HG03045 (cell line): ENCODE results near the gene RTL10.
"Not testable (repeated sequence)": the region's sequence is repeated elsewhere in the genome, so short reads cannot be mapped to it uniquely, and the experiment has no call there.

Experiments
- ATAC-seq: cut with Tn5 transposase; IDR thresholded peaks from one replicate; pipeline ENCODE4 v1.9.1; 2021; ENCODE audit warnings: mild to moderate bottlenecking, moderate library complexity; ENCODE audit not compliant: unreplicated experiment

Gene RTL10

GRCh38 chr22:19889951-19890350 lies 35.3 kb upstream of the RTL10 start:
- ATAC-seq, result no peak

- no peak for ATAC-seq
Observed at GRCh38 chr22:19888131-19888746, 33.6 kb upstream of the RTL10 start.

- ATAC-seq, result no peak
Observed at GRCh38 chr22:19887256-19887985, 32.7 kb upstream of the RTL10 start.

GRCh38 chr22:19886605-19887255 lies 32.1 kb upstream of the RTL10 start:
- ATAC-seq, result no peak

GRCh38 chr22:19885841-19886592 lies 31.3 kb upstream of the RTL10 start:
- ATAC-seq, result no peak

GRCh38 chr22:19884954-19885751 lies 30.5 kb upstream of the RTL10 start:
- ATAC-seq, result no peak

GRCh38 chr22:19884161-19884953 lies 29.7 kb upstream of the RTL10 start:
- no peak for ATAC-seq

- not testable (repeated sequence) for ATAC-seq
Observed at GRCh38 chr22:19883446-19883845, 28.8 kb upstream of the RTL10 start.

- no peak for ATAC-seq
Observed at GRCh38 chr22:19882446-19883381, 28.0 kb upstream of the RTL10 start.

GRCh38 chr22:19880786-19881569 lies 26.3 kb upstream of the RTL10 start:
- no peak for ATAC-seq

GRCh38 chr22:19879992-19880785 lies 25.5 kb upstream of the RTL10 start:
- no peak for ATAC-seq

GRCh38 chr22:19879643-19879991 lies 24.9 kb upstream of the RTL10 start:
- no peak for ATAC-seq

- no peak for ATAC-seq
Observed at GRCh38 chr22:19879246-19879570, 24.5 kb upstream of the RTL10 start.

GRCh38 chr22:19878461-19879245 lies 24.0 kb upstream of the RTL10 start:
- ATAC-seq, result no peak

GRCh38 chr22:19877626-19878339 lies 23.1 kb upstream of the RTL10 start:
- no peak for ATAC-seq
